Measurements from ENCODE around the gene SYNJ1. TPM values are rescaled to one million over a fixed set of nuclear protein-coding genes. Genes with fewer than 3 reads are reported as not detected.

SYNJ1 gene
- total RNA-seq, 1 experiment from 2014 or later = 10.2 TPM

- Mint-ChIP-seq H3K27ac (ENCODE audit: unreplicated experiment) (no peak overlapping the region), H3K36me3 (ENCODE audit: insufficient read depth, unreplicated experiment) (peaks cover 23% of the 10 kb centered on the region), H3K9me3 (ENCODE audit: low read depth, unreplicated experiment) (no peaks in the 10 kb centered on the region), H3K4me1 (ENCODE audit: low read depth, unreplicated experiment) (peaks cover 11% of the 10 kb centered on the region), H3K4me3 (ENCODE audit: low read depth, unreplicated experiment) (no peak overlapping the region), H3K27me3 (ENCODE audit: unreplicated experiment) (no peaks in the 10 kb centered on the region)
- no TSS peak for BruUV-seq (replicated peaks)
- no peak for DNase-seq
- intact Hi-C loops (cut with micrococcal nuclease; ENCODE audit: unreplicated experiment) = no loop called here
- TF ChIP-seq, protein P1, sequence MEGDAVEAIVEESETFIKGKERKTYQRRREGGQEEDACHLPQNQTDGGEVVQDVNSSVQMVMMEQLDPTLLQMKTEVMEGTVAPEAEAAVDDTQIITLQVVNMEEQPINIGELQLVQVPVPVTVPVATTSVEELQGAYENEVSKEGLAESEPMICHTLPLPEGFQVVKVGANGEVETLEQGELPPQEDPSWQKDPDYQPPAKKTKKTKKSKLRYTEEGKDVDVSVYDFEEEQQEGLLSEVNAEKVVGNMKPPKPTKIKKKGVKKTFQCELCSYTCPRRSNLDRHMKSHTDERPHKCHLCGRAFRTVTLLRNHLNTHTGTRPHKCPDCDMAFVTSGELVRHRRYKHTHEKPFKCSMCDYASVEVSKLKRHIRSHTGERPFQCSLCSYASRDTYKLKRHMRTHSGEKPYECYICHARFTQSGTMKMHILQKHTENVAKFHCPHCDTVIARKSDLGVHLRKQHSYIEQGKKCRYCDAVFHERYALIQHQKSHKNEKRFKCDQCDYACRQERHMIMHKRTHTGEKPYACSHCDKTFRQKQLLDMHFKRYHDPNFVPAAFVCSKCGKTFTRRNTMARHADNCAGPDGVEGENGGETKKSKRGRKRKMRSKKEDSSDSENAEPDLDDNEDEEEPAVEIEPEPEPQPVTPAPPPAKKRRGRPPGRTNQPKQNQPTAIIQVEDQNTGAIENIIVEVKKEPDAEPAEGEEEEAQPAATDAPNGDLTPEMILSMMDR (IDR thresholded peaks at IDR 0.05; ENCODE audit: unreplicated experiment) = no peak
- CTCF ChIA-PET = no interaction called here
These were observed 36.4 kb upstream of the SYNJ1 start for GRCh38 chr21:32764186-32764585.

DNA sequence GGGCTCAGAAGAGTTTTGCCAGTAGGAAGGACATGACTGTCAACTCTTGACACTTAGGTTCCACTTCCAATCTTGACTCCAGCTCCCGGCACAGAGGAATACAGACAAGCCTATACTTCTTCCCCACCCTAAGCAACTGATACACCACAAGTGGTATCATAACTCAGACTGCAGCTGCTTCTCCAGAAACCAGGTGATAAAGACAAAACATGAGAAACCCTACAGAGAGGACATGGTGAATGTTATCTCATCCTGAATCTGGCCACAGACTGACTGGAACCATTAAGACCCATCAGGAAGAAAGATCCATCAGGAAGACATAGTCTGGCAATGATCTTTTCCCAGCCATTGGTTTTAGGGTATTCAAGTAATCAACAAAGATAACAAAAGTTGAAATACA is 30.0 kb upstream of the SYNJ1 start:
- DNase-seq = no peak
- TF ChIP-seq, protein P1 (IDR thresholded peaks at IDR 0.05; ENCODE audit: unreplicated experiment) = no peak
- CTCF ChIA-PET = no interaction called here
- H3K4me3 Mint-ChIP-seq (ENCODE audit: low read depth, unreplicated experiment) = no peak overlapping the region
- H3K4me1 Mint-ChIP-seq (ENCODE audit: low read depth, unreplicated experiment) = no peaks in the 10 kb centered on the region
- H3K36me3 Mint-ChIP-seq (ENCODE audit: insufficient read depth, unreplicated experiment) = peaks cover 29% of the 10 kb centered on the region
- no peak overlapping the region for H3K27ac Mint-ChIP-seq (ENCODE audit: unreplicated experiment)
- H3K27me3 Mint-ChIP-seq (ENCODE audit: unreplicated experiment) = no peaks in the 10 kb centered on the region
- intact Hi-C loops (cut with micrococcal nuclease; ENCODE audit: unreplicated experiment) = loop anchor here (10.0 kb wide), 1 partner anchor 103 kb away; no protein-coding TSS in a partner anchor
- H3K9me3 Mint-ChIP-seq (ENCODE audit: low read depth, unreplicated experiment) = no peaks in the 10 kb centered on the region
- no TSS peak for BruUV-seq (replicated peaks)

DNA sequence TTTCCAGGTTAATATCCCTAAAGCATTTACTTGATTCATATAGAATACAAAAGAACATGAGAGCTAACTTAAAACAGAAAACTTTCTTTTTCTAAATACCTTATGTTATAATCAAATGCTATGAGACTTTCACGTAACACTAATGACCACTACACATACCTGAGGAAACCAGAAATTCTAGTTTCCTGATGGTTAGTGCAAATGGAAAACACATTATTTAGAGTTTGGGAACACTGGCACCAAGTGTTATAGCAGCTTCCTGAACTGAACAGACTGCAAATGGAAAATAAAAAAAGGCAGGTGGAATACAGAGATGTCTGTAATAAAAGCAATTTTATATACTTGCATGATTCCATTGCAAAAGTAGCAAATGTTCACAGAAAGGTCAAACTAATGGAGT is 28.3 kb upstream of the SYNJ1 start:
- no peak for DNase-seq
- CTCF ChIA-PET = interaction anchor here (1.3 kb wide), 1 partner anchor 70 kb away, joined by 4 read pairs; no protein-coding TSS in a partner anchor
- H3K9me3 Mint-ChIP-seq (ENCODE audit: low read depth, unreplicated experiment) = no peaks in the 10 kb centered on the region
- no peaks in the 10 kb centered on the region for H3K27me3 Mint-ChIP-seq (ENCODE audit: unreplicated experiment)
- H3K27ac Mint-ChIP-seq (ENCODE audit: unreplicated experiment) = no peak overlapping the region
- intact Hi-C loops (cut with micrococcal nuclease; ENCODE audit: unreplicated experiment) = loop anchor here (10.0 kb wide), 1 partner anchor 101 kb away; no protein-coding TSS in a partner anchor
- TF ChIP-seq, protein P1 (IDR thresholded peaks at IDR 0.05; ENCODE audit: unreplicated experiment) = no peak
- no peaks in the 10 kb centered on the region for H3K4me1 Mint-ChIP-seq (ENCODE audit: low read depth, unreplicated experiment)
- peaks cover 22% of the 10 kb centered on the region for H3K36me3 Mint-ChIP-seq (ENCODE audit: insufficient read depth, unreplicated experiment)
- BruUV-seq (replicated peaks) = no TSS peak
- H3K4me3 Mint-ChIP-seq (ENCODE audit: low read depth, unreplicated experiment) = no peak overlapping the region

DNA sequence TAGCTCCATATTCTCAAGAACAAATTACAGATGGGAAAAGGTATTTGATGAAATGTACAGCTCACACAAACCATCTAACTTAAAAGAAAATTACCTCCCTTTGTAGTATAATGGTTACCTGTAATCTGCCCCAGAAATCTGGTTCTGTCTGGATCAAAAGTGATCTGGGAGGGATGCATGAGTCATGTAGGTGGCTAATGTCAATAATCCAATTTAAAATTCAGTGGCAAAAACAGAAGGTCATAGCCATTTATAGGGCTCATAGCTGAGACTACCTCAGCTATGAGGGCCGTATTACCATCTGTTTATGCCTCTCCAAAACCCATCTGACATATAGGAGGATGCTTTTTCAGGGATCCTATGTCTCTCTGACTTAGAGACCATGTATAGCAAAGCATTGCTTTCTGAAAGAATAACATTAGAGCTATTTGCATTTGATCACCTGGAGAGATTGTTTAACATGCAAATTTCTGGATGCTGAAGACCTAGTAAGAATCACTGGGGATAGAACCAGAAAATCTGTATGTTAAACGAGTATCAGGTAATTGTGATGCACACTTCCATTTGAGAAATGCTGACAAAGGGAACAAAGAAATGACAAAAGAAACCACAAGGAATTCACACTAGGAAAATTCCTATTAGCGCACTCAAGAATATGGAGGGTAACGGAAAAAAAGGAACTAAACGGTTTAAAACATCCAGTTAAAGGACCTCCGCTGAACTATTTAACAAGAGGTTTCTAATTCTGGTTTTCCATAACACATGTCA is 26.2 kb upstream of the SYNJ1 start:
- peaks cover 26% of the 10 kb centered on the region for H3K36me3 Mint-ChIP-seq (ENCODE audit: insufficient read depth, unreplicated experiment)
- H3K9me3 Mint-ChIP-seq (ENCODE audit: low read depth, unreplicated experiment) = no peaks in the 10 kb centered on the region
- no TSS peak for BruUV-seq (replicated peaks)

More for the DNA sequence above, 26.2 kb upstream of the SYNJ1 start:
- TF ChIP-seq, protein P1 (IDR thresholded peaks at IDR 0.05; ENCODE audit: unreplicated experiment) = no peak
- intact Hi-C loops (cut with micrococcal nuclease; ENCODE audit: unreplicated experiment) = loop anchor here (10.0 kb wide), 1 partner anchor 99 kb away; no protein-coding TSS in a partner anchor
- Mint-ChIP-seq H3K27me3 (ENCODE audit: unreplicated experiment) (no peaks in the 10 kb centered on the region), H3K4me3 (ENCODE audit: low read depth, unreplicated experiment) (no peak overlapping the region), H3K27ac (ENCODE audit: unreplicated experiment) (no peak overlapping the region), H3K4me1 (ENCODE audit: low read depth, unreplicated experiment) (no peaks in the 10 kb centered on the region)
- no peak for DNase-seq
- CTCF ChIA-PET = interaction anchor here (0.6 kb wide), 1 partner anchor 45 kb away, joined by 5 read pairs; no protein-coding TSS in a partner anchor
